ENCODE data around the gene NCOA7. TPM values are rescaled to one million over a fixed set of nuclear protein-coding genes. Genes with fewer than 3 reads are reported as not detected.

The NCOA7 gene
- total RNA-seq, 2 donors from 2014 or later, result 11.4 to 15.2 TPM

- no peak overlapping the region for H3K4me3 ChIP-seq (ENCODE audit: low read length)
These were observed 37.8 kb downstream of the NCOA7 start for GRCh38 chr6:125828476-125829039.

GRCh38 chr6:125829433-125829832, 38.7 kb downstream of the NCOA7 start:
- Histone ChIP-seq H3K9ac (ENCODE audit: extremely low read depth, low read length, poor library complexity, severe bottlenecking) (no peak overlapping the region), H3K27me3 (ENCODE audit: control insufficient read depth, insufficient read depth, low read length, poor library complexity, severe bottlenecking) (no peaks in the 10 kb centered on the region), H3K27ac (ENCODE audit: low read depth, low read length) (no peak overlapping the region), H3K9me3 (ENCODE audit: control insufficient read depth, low read length) (no peaks in the 10 kb centered on the region), H3K4me1 (ENCODE audit: control insufficient read depth, insufficient read depth, low read length) (peaks cover 8% of the 10 kb centered on the region), H3K36me3 (ENCODE audit: control insufficient read depth, insufficient read depth, low read length) (no peaks in the 10 kb centered on the region), H3K4me3 (ENCODE audit: low read length) (no peak overlapping the region)
- no peak overlapping the region for H3K27ac Mint-ChIP-seq
- H3K4me3 Mint-ChIP-seq, result no peak overlapping the region
- H3K27me3 Mint-ChIP-seq (ENCODE audit: insufficient read depth), result no peaks in the 10 kb centered on the region
- H3K4me1 Mint-ChIP-seq, result peaks cover 5% of the 10 kb centered on the region
- no peaks in the 10 kb centered on the region for H3K9me3 Mint-ChIP-seq
- TF ChIP-seq, protein P1, sequence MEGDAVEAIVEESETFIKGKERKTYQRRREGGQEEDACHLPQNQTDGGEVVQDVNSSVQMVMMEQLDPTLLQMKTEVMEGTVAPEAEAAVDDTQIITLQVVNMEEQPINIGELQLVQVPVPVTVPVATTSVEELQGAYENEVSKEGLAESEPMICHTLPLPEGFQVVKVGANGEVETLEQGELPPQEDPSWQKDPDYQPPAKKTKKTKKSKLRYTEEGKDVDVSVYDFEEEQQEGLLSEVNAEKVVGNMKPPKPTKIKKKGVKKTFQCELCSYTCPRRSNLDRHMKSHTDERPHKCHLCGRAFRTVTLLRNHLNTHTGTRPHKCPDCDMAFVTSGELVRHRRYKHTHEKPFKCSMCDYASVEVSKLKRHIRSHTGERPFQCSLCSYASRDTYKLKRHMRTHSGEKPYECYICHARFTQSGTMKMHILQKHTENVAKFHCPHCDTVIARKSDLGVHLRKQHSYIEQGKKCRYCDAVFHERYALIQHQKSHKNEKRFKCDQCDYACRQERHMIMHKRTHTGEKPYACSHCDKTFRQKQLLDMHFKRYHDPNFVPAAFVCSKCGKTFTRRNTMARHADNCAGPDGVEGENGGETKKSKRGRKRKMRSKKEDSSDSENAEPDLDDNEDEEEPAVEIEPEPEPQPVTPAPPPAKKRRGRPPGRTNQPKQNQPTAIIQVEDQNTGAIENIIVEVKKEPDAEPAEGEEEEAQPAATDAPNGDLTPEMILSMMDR (conservative IDR thresholded peaks at IDR 0.05), result no peak
- H3K36me3 Mint-ChIP-seq (ENCODE audit: low read depth), result peaks cover 2% of the 10 kb centered on the region
- 97 to 100% methylated on average over 3 to 4 of the region's 4 CpGs for WGBS, 2 experiments (ENCODE audit: insufficient coverage in 1 of 2, insufficient read length in 1 of 2)
- DNase-seq, result no peak

More at GRCh38 chr6:125828476-125829039, 37.8 kb downstream of the NCOA7 start:
- Histone ChIP-seq H3K27me3 (ENCODE audit: control insufficient read depth, insufficient read depth, low read length, poor library complexity, severe bottlenecking) (no peaks in the 10 kb centered on the region), H3K9ac (ENCODE audit: extremely low read depth, low read length, poor library complexity, severe bottlenecking) (no peak overlapping the region), H3K9me3 (ENCODE audit: control insufficient read depth, low read length) (no peaks in the 10 kb centered on the region), H3K36me3 (ENCODE audit: control insufficient read depth, insufficient read depth, low read length) (no peaks in the 10 kb centered on the region), H3K4me1 (ENCODE audit: control insufficient read depth, insufficient read depth, low read length) (peaks cover 4% of the 10 kb centered on the region), H3K27ac (ENCODE audit: low read depth, low read length) (no peak overlapping the region)
- no peaks in the 10 kb centered on the region for H3K9me3 Mint-ChIP-seq
- DNase-seq, result no peak
- H3K4me1 Mint-ChIP-seq, result peaks cover under 1% of the 10 kb centered on the region
- no peak overlapping the region for H3K27ac Mint-ChIP-seq
- 91% methylated on average over 1 to 2 of the region's 2 CpGs for WGBS, 2 experiments (ENCODE audit: insufficient coverage in 1 of 2, insufficient read length in 1 of 2)
- H3K27me3 Mint-ChIP-seq (ENCODE audit: insufficient read depth), result no peaks in the 10 kb centered on the region
- H3K4me3 Mint-ChIP-seq, result no peak overlapping the region
- peaks cover 2% of the 10 kb centered on the region for H3K36me3 Mint-ChIP-seq (ENCODE audit: low read depth)
- TF ChIP-seq, protein P1 (conservative IDR thresholded peaks at IDR 0.05), result no peak

DNA sequence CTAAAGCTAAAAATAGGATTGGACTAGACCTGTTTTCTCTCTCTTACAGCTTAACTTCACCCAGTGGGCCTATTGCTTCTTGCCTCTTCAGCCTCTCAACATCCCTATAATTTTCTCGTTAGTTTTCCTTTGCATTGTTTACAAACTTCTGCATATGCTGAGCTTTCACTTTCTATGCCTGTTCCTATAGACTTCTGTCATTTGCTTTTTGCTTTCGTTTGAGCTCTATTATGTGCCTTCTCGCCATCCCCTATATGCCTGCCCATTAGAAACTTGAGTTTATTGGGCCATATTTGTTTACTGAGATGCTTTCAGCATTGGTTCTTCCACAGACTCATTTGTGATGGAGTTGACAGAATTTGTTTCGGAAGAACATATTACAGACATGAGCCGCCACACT, 40.9 kb downstream of the NCOA7 start:
- no peaks in the 10 kb centered on the region for H3K27me3 ChIP-seq (ENCODE audit: control insufficient read depth, insufficient read depth, low read length, poor library complexity, severe bottlenecking)
- H3K4me1 Mint-ChIP-seq, result peaks cover 13% of the 10 kb centered on the region
- H3K36me3 Mint-ChIP-seq (ENCODE audit: low read depth), result peaks cover under 1% of the 10 kb centered on the region
- H3K27ac ChIP-seq (ENCODE audit: low read depth, low read length), result no peak overlapping the region
- TF ChIP-seq, protein P1 (conservative IDR thresholded peaks at IDR 0.05), result no peak
- H3K4me3 ChIP-seq (ENCODE audit: low read length), result no peak overlapping the region
- H3K9me3 ChIP-seq (ENCODE audit: control insufficient read depth, low read length), result no peaks in the 10 kb centered on the region
- DNase-seq, result no peak
- H3K9ac ChIP-seq (ENCODE audit: extremely low read depth, low read length, poor library complexity, severe bottlenecking), result no peak overlapping the region
- H3K27ac Mint-ChIP-seq, result no peak overlapping the region
- no peaks in the 10 kb centered on the region for H3K9me3 Mint-ChIP-seq
- H3K27me3 Mint-ChIP-seq (ENCODE audit: insufficient read depth), result no peaks in the 10 kb centered on the region
- no peaks in the 10 kb centered on the region for H3K36me3 ChIP-seq (ENCODE audit: control insufficient read depth, insufficient read depth, low read length)
- no peak overlapping the region for H3K4me3 Mint-ChIP-seq
- 94 to 98% methylated on average over 5 of the region's 5 CpGs for WGBS, 2 experiments (ENCODE audit: insufficient coverage in 1 of 2, insufficient read length in 1 of 2)
- peaks cover 9% of the 10 kb centered on the region for H3K4me1 ChIP-seq (ENCODE audit: control insufficient read depth, insufficient read depth, low read length)
